Heart left ventricle (tissue), 13 donors: ENCODE measurements around the gene PEX7.

Source experiments
- POLR2A ChIP-seq, 2 donors: fragments of 450-650 bp; IDR thresholded peaks; one replicate each; pipeline ENCODE4 v1.6.1; 2017; ENCODE audit warnings: antibody characterized with exemption in 2 of 2, mild to moderate bottlenecking in 2 of 2, moderate library complexity in 2 of 2
- TF ChIP-seq, protein P1 (sequence below), 12 donors: fragments of 200-600 bp; sonication (generic) in 4 of 12; IDR thresholded peaks; one replicate each; pipeline versions ENCODE4 v1.5.0 to v1.8.0; 2018 to 2022; ENCODE audit warnings: antibody characterized with exemption in 12 of 12, mild to moderate bottlenecking in 5 of 12
- donor health status: ischemic (EF 13 %, LVEDD 7.1; RV severe dilation, severe dysfunction).
- donor health status: DM: no; HTN: yes; CAD: no.
- donor health status: DM: no; HTN: no; CAD: no.
- donor health status: ischemic (EF 25% LVEDD 6.9; RV normal size, moderate dysfunction).
- donor health status: ischemic (EF 25% LVEDD 5.7; RV mildly dilated, moderate dysfunction).
- donor health status: ischemic (EF 35%, LVEDD 5.7; RV mildly dilated, moderate dysfunction).
- donor health status: nonischemic (EF 11% LVEDD 7.7; RV severe dilation, severe dysfunction).
- donor health status: DM: yes; HTN: yes; CAD: no.
- donor health status: PGD.
- donor health status: ischemic (EF 29% LVEDD 5.4; RV normal size, mild dysfunction).
- donor health status: nonischemic (EF 23%, LVEDD 6.1; RV moderate dilation, normal function).

DNA sequence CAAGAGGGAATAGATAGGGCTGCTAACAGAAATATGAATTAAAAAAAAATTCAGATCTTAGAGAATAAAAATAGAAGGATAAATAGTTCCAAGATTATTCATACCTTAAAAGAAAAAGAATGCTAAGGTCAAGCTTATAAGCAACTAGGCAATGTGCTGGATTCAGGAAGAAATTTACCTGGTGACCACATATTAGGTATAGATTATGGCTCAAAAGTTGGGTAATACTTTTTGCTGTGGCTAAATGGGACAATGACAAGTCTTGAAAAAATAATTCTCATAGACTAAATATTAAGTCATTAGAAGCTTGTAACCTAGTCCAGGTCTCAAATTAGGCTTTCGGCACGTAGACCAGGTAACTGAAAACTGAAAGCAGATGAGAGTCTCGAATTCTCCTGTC, 47.3 kb upstream of the PEX7 start:
- TF ChIP-seq, protein P1, sequence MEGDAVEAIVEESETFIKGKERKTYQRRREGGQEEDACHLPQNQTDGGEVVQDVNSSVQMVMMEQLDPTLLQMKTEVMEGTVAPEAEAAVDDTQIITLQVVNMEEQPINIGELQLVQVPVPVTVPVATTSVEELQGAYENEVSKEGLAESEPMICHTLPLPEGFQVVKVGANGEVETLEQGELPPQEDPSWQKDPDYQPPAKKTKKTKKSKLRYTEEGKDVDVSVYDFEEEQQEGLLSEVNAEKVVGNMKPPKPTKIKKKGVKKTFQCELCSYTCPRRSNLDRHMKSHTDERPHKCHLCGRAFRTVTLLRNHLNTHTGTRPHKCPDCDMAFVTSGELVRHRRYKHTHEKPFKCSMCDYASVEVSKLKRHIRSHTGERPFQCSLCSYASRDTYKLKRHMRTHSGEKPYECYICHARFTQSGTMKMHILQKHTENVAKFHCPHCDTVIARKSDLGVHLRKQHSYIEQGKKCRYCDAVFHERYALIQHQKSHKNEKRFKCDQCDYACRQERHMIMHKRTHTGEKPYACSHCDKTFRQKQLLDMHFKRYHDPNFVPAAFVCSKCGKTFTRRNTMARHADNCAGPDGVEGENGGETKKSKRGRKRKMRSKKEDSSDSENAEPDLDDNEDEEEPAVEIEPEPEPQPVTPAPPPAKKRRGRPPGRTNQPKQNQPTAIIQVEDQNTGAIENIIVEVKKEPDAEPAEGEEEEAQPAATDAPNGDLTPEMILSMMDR (IDR thresholded peaks at IDR 0.05), result no peak
- TF ChIP-seq POLR2A (IDR thresholded peaks at IDR 0.05), result no peak
